Breast epithelium (tissue), 4 donors: Measurements from ENCODE around the gene RBM43. TPM values are rescaled to one million over a fixed set of nuclear protein-coding genes. Genes with fewer than 3 reads are reported as not detected.

ENCODE experiments used
- DNase-seq, 2 donors: peaks; one replicate each; pipeline ENCODE4 v3.0.0-alpha.2; 2019; ENCODE audit warnings: low spot score in 2 of 2
- H3K27ac ChIP-seq, 2 donors: fragments of 200-600 bp; sonication (generic) in 1 of 2; one replicate each; pipeline ENCODE4 v1.5.1; 2016 to 2019; ENCODE audit warnings: mild to moderate bottlenecking in 1 of 2
- H3K27me3 ChIP-seq, 2 donors: fragments of 200-600 bp; sonication (generic) in 1 of 2; one replicate each; pipeline versions ENCODE4 v1.5.1 to v1.6.0; 2017 to 2019; ENCODE audit warnings: control low read depth in 1 of 2, mild to moderate bottlenecking in 1 of 2
- H3K36me3 ChIP-seq: fragments of 200-600 bp; one replicate; pipeline ENCODE4 v1.5.1; 2019
- H3K4me1 ChIP-seq, 2 donors: fragments of 200-600 bp; sonication (generic); one replicate each; pipeline ENCODE4 v1.5.1; 2016 to 2019; ENCODE audit warnings: control low read depth in 1 of 2
- H3K4me3 ChIP-seq, 3 donors: fragments of 200-600 bp; sonication (generic); 1 replicate in 2 of 3; 2 replicates in 1 of 3; pipeline ENCODE4 v1.5.1; 2016 to 2019; ENCODE audit warnings: mild to moderate bottlenecking in 3 of 3, moderate library complexity in 2 of 3
- H3K9me3 ChIP-seq, 2 donors: fragments of 200-600 bp; sonication (generic) in 1 of 2; one replicate each; pipeline ENCODE4 v1.5.1; 2016 to 2019; ENCODE audit warnings: control low read depth in 1 of 2
- POLR2A ChIP-seq: fragments of 450-650 bp; IDR thresholded peaks from one replicate; pipeline ENCODE4 v1.6.1; 2016; ENCODE audit warnings: antibody characterized with exemption, mild to moderate bottlenecking, moderate library complexity
- POLR2AphosphoS5 ChIP-seq, 3 donors: sonication (generic); formaldehyde crosslinking; IDR thresholded peaks; one replicate each; pipeline ENCODE4 v1.6.1; 2017; ENCODE audit warnings: antibody characterized with exemption in 3 of 3
- intact Hi-C: fragments of 100-400 bp; cut with DNase I; formaldehyde crosslinking; loops from one replicate; pipeline ENCODE4 v1.15.1; 2023; ENCODE audit warnings: low total_unique reads
- total RNA-seq, 3 donors: library from RNA; depleted of rRNA; stranded (reverse); fragments of >200 nt; gene quantifications; one replicate each; pipeline ENCODE4 v1.1.0, GENCODE V29; 2016
- TF ChIP-seq, protein P1 (sequence below), 3 donors: fragments of 450-650 bp; IDR thresholded peaks; one replicate each; pipeline ENCODE4 v1.5.1; 2016 to 2017; ENCODE audit warnings: antibody characterized with exemption in 3 of 3, mild to moderate bottlenecking in 3 of 3, moderate library complexity in 3 of 3

RBM43 gene
- total RNA-seq, 3 donors from 2014 or later = 4.6 to 6.6 (median 5.0) TPM

DNA sequence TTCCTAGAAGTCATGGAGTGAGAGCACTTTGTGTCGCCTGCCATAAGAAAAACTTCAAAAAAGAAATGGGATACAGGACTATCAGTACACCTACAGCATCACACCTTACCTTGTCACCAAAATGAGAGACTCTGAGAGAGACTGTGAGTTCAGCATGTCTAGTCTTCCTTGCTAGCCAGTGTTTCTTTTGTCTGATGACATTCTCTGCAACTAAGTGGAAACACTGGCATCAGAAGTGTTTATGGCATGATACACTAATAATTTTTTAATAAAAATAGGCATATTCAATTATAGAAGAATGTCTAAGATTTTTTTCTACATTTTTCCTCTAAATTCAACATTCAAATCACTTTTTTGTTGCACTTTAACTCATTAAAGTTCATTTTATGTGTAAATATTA lies 9.0 kb downstream of the RBM43 start:
- H3K4me1 ChIP-seq = no peaks in the 10 kb centered on the region
- no peaks in the 10 kb centered on the region for H3K27me3 ChIP-seq
- H3K9me3 ChIP-seq = peaks cover 14 to 23% of the 10 kb centered on the region in 2 donors
- H3K4me3 ChIP-seq = no peak overlapping the region
- no peaks in the 10 kb centered on the region for H3K36me3 ChIP-seq
- DNase-seq = no peak
- TF ChIP-seq POLR2A (no peak), POLR2AphosphoS5 (IDR thresholded peaks at IDR 0.05) (no peak)
- TF ChIP-seq, protein P1, sequence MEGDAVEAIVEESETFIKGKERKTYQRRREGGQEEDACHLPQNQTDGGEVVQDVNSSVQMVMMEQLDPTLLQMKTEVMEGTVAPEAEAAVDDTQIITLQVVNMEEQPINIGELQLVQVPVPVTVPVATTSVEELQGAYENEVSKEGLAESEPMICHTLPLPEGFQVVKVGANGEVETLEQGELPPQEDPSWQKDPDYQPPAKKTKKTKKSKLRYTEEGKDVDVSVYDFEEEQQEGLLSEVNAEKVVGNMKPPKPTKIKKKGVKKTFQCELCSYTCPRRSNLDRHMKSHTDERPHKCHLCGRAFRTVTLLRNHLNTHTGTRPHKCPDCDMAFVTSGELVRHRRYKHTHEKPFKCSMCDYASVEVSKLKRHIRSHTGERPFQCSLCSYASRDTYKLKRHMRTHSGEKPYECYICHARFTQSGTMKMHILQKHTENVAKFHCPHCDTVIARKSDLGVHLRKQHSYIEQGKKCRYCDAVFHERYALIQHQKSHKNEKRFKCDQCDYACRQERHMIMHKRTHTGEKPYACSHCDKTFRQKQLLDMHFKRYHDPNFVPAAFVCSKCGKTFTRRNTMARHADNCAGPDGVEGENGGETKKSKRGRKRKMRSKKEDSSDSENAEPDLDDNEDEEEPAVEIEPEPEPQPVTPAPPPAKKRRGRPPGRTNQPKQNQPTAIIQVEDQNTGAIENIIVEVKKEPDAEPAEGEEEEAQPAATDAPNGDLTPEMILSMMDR (IDR thresholded peaks at IDR 0.05) = no peak
- intact Hi-C loops = loop anchor here (5.0 kb wide), 1 partner anchor 1890 kb away; no protein-coding TSS in a partner anchor
- H3K27ac ChIP-seq = no peak overlapping the region

DNA sequence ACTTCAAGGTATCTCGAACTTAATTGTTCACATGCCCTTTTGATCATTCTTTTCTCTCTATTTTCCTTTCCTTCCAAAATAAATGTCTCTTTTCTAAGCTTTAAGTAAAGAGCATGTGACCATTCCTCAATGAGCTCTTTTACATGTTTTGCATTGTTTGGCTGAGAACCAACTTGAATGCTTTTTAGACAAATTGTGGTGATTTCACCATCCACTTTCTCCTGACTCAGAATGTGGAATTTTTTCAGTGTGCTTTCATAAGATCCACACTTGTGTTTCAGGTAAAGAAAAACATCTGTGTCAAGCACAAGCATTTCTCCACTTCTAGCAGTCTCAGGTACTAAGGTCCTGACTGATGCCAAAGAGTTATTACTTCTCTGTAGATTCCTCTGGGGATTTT lies 10.7 kb downstream of the RBM43 start:
- intact Hi-C loops = loop anchor here (5.0 kb wide), 1 partner anchor 1889 kb away; no protein-coding TSS in a partner anchor
- TF ChIP-seq, protein P1 (IDR thresholded peaks at IDR 0.05) = no peak
- no peak for TF ChIP-seq POLR2A
- TF ChIP-seq POLR2AphosphoS5 (IDR thresholded peaks at IDR 0.05) = no peak
- Histone ChIP-seq H3K4me1 (no peaks in the 10 kb centered on the region), H3K4me3 (no peak overlapping the region), H3K27me3 (no peaks in the 10 kb centered on the region), H3K36me3 (peaks cover 7% of the 10 kb centered on the region), H3K27ac (no peak overlapping the region), H3K9me3 (peaks cover 21 to 38% of the 10 kb centered on the region in 2 donors)
- no peak for DNase-seq

DNA sequence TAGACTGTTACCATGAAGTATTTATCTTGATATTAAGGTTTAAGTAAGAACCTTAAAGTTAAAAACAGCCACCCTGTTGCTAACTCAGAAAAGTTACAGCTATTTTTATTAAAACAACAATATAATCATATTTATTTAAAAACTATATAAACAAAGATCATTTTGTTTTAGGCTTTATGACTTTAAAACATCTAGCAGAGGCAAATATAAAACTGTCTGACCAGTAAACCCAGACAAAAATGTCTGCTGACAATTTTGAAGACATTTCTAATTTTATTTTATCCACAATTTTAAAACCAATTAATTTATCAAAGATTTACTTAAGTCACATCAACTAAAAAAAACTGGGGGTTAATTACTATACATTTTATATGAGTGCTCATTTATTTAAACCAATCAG lies 14.2 kb downstream of the RBM43 start:
- Histone ChIP-seq H3K4me1 (no peaks in the 10 kb centered on the region), H3K27me3 (no peaks in the 10 kb centered on the region), H3K36me3 (peaks cover 7% of the 10 kb centered on the region), H3K27ac (no peak overlapping the region), H3K4me3 (no peak overlapping the region), H3K9me3 (peaks cover 21 to 42% of the 10 kb centered on the region in 2 donors)
- intact Hi-C loops = no loop called here
- DNase-seq = no peak
- TF ChIP-seq, protein P1 (IDR thresholded peaks at IDR 0.05) = no peak
- no peak for TF ChIP-seq POLR2AphosphoS5 (IDR thresholded peaks at IDR 0.05)
- TF ChIP-seq POLR2A = no peak

DNA sequence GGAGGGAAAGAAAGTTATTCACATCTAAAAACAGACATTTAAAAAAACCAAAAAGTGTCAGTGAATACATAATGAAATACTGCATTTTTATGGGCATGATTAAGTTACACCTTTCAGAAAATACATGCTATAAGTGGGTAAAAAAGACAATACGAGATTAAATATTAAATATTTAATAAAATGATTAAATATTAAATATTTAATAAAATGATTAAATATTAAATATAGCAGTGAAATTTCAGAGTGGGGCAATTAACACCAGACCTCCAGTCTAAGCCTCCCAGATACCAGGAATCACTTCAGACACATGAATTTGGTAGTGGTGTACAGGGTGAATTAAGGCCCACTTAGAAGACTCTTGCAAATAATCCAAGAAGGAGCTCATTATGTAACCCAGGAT lies 15.5 kb downstream of the RBM43 start:
- H3K4me3 ChIP-seq = no peak overlapping the region
- peaks cover 7% of the 10 kb centered on the region for H3K36me3 ChIP-seq
- peaks cover 21 to 42% of the 10 kb centered on the region in 2 donors for H3K9me3 ChIP-seq
- TF ChIP-seq POLR2AphosphoS5 (IDR thresholded peaks at IDR 0.05) (no peak), POLR2A (no peak)
- TF ChIP-seq, protein P1 (IDR thresholded peaks at IDR 0.05) = no peak
- intact Hi-C loops = no loop called here
- no peak for DNase-seq
- H3K27me3 ChIP-seq = no peaks in the 10 kb centered on the region
- H3K4me1 ChIP-seq = no peaks in the 10 kb centered on the region
- no peak overlapping the region for H3K27ac ChIP-seq

DNA sequence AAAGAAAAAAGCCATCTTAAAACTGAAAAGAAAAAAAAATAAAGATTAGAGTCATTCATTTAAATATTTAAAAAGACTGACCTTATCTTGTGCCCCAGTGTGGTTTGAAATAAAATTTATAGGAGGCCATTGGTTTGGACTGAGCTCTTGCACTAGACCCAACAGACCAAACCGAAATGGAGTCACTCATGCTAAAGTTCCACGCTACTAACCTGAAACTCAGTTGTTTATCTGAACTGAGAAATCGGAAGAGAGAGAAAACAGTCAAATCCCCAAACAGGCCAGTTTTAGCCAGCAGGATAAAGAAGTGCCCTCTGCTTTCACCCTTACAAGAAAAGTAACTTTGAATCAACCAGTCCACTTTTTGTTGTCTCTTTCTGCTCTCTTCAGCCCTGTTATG lies 18.2 kb downstream of the RBM43 start:
- Histone ChIP-seq H3K27me3 (no peaks in the 10 kb centered on the region), H3K4me3 (no peak overlapping the region), H3K27ac (no peak overlapping the region), H3K4me1 (no peaks in the 10 kb centered on the region), H3K36me3 (peaks cover 7% of the 10 kb centered on the region), H3K9me3 (peaks cover 9 to 27% of the 10 kb centered on the region in 2 donors)
- no peak for DNase-seq
- TF ChIP-seq, protein P1 (IDR thresholded peaks at IDR 0.05) = no peak
- TF ChIP-seq POLR2AphosphoS5 (IDR thresholded peaks at IDR 0.05) (no peak), POLR2A (no peak)
- intact Hi-C loops = no loop called here
